GM18505 (cell line): ENCODE data around the gene RTP3.
"Not testable (repeated sequence)": the region's sequence is repeated elsewhere in the genome, so short reads cannot be mapped to it uniquely, and the experiment has no call there.

Source experiments
- ATAC-seq: cut with Tn5 transposase; IDR thresholded peaks from one replicate; pipeline ENCODE4 v1.9.1; 2021; ENCODE audit not compliant: unreplicated experiment
- POLR2A ChIP-seq: IDR thresholded peaks from 4 replicates; pipeline ENCODE4 v1.6.1; 2011; ENCODE audit warnings: borderline replicate concordance; ENCODE audit not compliant: insufficient read depth, insufficient read length; ENCODE audit errors: extremely low read depth

The RTP3 gene

DNA sequence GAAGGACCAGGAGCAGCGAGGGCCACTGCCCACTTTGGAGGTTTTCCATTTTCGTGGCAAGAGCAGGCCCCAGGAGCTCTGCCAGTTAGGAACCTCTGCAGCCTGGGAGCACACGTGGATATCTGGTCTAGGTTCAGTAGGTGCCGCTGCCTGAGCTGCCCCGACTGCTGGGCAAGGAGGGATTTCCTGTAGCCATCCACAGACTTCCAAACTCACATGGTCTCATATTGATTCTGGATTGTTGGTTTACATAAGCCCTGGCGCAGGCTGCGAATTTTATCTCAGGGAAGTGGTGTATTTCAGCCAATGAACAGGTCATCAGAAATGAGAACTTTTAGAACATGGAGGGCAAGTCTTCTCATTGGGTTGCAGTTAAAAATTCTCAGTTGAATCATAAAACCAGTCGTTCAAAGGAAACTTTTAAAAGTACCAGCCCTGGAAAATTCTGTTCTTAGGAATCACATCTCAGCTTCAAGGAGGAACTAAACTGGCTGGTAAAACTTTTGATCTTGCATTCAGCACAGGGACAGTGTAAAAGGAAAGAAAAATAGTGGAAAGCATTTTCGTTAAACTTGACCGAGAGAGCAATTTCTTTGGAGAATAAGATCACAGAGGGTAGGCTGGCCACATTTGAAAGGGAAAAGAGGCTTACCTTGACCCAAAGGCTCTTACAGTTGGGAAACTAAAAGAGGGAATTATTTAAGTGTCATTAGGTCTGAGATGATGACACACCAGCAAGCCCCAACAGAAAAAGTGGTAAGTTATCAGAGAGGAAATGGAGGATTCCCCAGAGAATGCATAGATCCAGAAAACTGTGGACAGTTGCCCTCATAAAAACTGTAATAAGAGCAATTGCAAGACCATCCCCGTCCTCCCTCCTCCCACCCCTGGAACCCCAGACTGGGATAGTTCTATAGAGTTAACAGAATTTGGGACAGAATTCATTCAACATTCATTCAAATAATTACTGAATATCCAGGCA is 6.4 kb upstream of the RTP3 start:
- TF ChIP-seq POLR2A = no peak
- ATAC-seq = no peak

DNA sequence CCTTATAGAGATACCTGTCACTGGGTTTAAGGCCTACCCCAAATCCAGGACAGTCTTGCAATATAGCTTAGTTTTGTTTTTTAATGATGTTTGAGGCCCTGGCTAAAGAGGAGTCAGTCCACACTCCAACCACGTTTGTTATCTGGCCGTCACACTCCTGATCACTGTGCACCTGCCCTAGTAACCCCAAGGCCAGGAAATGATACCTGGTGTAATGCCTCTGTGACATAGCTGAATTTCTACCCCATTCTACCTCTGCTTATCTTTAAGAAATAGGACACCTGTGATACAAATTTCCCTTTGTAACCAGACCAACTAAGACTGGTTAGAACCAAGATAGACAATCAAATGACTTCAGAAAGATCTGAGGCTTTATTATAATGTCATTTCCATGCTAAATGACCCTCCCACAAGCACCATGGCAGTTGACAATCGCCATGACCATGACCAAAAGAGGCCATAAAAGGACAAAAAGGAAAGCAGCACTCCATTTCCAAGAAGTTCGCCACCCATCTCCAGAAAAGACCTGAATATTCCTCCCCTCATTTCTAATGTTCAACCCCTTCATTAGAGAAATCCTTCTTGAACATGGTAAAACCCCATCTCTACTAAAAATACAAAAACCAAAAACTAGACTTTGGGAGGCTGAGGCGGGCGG is 4.8 kb upstream of the RTP3 start:
- TF ChIP-seq POLR2A = no peak
- no peak for ATAC-seq

DNA sequence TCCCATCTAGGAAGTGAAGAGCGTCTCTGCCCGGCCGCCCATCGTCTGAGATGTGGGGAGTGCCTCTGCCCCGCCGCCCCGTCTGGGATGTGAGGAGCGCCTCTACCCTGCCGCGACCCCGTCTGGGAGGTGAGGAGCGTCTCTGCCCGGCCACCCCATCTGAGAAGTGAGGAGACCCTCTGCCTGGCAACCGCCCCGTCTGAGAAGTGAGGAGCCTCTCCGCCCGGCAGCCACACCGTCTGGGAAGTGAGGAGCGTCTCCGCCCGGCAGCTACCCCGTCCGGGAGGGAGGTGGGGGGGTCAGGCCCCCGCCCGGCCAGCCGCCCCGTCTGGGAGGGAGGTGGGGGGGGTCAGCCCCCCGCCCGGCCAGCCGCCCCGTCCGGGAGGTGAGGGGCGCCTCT is 3.3 kb upstream of the RTP3 start:
- not testable (repeated sequence) for ATAC-seq

DNA sequence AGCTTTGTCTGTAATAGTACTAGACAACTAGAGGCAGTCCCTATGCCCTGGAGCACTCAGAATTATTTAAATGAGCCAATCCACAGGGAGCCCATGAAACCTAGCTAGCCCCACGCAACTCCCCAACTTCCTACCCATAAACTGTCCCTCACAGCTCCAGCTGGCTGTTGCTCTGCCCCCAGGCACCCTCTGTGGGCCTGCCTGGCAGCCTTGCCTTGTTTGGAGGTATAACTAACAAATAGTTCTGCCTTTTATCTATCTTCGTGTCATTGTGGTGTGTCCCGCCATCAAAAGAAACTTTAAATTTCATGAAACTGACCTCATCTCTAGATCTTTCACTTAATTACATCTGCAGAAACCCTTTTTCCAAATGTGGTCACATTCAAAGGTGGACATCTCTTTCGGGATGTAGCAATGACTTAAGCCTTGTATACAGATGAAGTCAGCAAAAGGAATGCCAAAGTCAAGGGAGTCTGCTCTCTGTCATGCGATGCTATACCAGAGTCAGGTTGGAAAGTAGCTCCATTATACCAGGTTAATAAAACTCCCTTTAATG is 1.8 kb upstream of the RTP3 start:
- ATAC-seq = no peak
- TF ChIP-seq POLR2A = no peak

DNA sequence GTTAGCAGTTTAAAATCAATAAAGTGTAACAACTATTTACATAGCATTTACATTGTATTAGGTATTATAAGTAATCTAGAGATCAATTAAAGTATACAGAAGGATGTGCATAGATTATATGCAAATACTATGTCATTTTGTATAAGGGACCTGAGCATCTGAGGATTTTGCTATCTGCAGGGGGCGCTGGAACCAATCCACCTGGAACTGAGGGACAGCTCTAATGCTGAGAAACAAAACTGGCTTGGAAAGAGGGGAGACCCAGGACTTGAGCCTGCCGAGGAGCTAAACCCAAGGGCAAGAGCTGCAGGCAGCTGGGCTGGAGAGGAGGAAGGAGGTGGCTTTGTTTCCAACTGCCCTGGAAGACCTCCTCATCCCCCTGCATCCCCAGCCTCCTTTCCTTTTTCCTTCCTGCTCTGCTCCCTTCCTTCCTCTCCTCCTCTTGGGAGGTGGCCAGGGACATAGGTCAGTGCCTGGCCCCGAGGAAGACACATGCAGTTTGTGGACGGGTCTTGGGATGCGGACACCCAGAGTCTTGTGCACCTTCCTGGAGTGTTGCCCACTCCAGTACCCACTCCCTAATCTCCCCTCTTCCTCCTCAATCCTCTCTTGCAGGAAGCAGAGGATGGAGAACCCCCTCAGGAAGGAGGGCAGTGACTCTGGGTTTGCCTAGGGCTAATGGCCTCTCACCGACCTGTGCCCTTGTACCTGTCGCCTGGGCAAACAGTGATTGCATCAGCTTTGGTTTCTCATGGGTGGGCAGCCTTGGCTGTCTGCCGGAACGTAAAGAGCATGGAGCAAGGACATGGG is 825 bp upstream of the RTP3 start:
- no peak for TF ChIP-seq POLR2A
- no peak for ATAC-seq

DNA sequence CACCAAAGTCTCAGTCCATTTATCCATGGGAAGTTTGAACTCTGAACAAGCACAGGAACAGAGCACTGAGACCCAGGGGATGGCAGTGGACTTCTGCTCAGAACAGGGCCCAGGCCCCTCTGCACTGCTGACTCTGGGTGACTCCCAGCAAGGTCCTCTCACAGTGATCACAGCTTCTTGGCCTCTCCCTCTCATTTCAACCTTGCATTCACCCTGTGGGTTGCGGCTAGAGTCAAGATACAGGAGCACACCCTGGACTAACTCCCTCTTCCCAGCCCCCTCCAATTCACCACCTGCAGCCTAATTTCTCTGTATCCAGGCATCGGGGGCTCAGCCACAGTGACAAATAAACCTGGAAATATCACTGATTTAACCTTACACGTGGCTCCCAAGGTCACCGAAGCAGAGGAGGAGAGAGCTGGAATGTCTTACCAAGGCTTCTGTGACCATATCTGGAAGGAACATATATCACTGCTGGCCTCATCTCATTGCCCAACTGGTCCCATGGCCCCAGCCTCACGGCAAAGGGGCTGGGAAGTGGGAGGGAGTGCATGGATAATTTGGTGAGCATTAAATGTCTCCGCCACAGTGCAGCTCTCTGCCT is 1.2 kb downstream of the RTP3 start:
- no peak for TF ChIP-seq POLR2A
- no peak for ATAC-seq

DNA sequence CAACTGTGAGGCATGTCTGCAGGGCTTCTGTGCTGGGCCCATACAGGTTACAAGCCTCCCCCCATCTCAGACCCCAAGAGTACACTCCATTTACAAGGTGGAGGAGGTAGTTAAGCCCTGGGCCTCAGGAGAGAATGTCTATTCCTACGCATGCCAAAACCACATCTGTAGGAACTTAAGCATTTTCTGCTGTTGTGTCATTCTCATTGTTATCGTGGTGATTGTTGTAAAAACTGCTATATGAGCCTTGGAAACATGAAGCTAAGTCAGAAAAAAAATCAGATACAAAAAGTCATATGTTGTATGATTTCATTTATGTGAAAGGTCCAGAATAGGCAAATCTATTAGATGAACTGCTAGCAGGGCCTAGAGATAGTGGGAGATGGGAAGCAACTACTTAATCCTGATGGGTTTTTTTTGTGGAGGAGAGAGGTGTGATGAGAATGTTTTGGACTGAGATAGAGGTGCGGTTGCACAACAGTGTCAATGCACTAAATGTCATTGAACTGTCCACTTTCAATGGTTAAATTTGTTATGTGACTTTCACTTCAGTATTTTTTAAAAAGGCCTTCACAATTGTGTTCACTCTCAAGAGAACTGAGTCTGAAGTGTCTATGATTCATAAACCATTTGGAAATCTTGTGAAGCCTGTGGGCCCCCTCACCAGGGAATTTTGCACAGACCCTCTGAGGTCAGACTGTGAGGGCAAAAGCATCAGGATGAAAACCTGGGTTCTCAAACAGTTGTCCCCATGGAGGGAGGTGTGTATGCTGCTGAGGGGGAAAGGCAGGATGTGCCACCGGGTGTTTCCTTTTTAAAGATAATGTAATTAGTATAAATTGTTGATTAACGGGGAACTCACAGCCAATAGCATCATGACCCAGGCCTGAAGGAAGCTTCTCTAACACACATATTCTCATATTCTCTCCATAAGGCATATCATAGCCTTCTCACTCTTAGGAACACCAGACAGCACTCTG is 3.2 kb downstream of the RTP3 start:
- no peak for TF ChIP-seq POLR2A
- no peak for ATAC-seq

DNA sequence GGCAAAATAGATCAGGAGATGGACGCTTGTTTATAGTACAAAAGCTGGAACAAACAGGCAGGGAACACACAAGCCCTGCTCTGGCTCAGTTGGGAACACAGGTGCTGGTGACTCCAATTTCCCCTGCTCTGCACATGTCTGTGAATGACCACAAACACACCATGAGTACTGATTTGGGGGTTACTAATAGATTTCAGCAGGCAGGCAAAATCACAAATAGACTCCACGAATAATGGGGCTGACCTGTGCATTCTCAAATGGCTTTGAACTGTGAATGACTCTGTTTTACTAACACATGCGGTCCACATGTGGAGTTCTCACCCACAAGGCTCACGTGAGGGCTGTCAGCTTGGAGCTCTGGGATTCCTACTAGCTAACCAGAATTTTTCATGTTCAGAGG is 3.9 kb downstream of the RTP3 start:
- TF ChIP-seq POLR2A = no peak
- no peak for ATAC-seq

DNA sequence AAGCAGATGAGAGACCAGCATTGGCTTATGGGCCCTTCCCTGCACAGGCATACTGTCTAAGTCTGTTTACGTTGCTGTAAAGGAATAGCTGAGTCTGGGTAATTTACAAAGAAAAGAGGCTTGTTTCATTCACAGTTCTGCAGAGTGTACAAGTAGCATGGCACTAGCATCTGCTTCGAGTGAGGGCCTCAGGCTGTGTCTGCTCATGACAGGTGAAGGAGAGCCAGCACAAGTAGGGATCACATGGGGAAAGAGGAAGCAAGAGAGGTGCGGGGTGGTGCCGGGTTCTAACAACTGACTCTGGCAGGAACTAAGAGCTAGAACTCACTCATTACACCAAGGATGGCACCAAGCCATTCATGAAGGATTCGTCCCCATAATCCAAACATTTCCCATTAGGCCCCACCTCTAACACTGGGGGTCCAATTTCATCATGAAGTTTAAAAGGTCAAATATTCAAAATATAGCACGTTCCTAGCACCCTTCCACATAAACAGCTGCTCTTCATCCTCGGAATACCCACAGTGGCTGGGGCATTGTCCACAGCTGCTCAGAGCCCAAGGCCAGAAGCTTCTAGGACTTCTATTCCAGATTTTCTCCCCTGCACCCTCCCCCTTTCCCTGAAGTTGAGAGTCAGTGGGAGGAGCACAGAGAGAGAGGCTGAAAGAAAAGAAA is 5.6 kb downstream of the RTP3 start:
- ATAC-seq = no peak
- no peak for TF ChIP-seq POLR2A

DNA sequence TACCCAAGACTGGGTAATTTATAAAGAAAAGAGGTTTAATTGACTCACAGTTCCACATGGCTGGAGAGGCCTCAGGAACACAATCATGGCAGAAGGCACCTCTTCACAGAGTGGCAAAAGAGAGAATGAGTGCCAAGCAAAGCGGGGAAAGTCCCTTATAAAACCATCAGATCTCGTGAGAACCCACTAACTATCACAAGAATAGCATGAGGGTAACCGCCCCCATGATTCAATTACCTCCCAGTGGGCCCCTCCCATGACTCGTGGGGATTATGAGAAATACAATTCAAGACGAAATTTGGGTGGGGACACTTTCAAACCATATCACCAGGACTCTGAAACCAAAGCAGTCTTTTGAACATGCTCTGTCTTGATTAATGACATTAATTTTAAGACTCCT is 7.0 kb downstream of the RTP3 start:
- ATAC-seq = no peak
- TF ChIP-seq POLR2A = no peak

DNA sequence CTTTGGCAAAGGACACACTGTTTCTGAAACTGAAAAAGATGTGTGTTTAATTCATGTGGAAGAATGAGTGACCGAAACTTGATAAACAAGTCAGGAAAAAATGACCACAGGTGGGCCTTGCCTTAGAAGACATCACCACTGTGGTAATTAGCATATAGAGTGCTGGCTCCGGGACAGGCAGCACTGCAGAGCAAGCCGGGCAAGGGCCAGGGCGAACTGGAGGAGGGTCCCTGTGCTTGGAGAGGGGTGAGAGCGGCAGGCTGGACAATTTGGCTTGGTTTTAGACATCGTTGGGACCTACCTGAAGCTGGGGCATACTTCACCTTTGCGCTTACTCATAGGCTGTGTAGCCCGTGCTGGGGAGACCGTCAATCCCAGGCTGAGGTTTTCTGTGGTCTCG is 8.2 kb downstream of the RTP3 start:
- ATAC-seq = no peak
- no peak for TF ChIP-seq POLR2A
